EL (cell line): ENCODE measurements around the gene PRKCZ.

ENCODE experiments used
- DNase-seq: peaks from one replicate; pipeline ENCODE4 v3.0.0-alpha.2; 2016

The PRKCZ gene

DNA sequence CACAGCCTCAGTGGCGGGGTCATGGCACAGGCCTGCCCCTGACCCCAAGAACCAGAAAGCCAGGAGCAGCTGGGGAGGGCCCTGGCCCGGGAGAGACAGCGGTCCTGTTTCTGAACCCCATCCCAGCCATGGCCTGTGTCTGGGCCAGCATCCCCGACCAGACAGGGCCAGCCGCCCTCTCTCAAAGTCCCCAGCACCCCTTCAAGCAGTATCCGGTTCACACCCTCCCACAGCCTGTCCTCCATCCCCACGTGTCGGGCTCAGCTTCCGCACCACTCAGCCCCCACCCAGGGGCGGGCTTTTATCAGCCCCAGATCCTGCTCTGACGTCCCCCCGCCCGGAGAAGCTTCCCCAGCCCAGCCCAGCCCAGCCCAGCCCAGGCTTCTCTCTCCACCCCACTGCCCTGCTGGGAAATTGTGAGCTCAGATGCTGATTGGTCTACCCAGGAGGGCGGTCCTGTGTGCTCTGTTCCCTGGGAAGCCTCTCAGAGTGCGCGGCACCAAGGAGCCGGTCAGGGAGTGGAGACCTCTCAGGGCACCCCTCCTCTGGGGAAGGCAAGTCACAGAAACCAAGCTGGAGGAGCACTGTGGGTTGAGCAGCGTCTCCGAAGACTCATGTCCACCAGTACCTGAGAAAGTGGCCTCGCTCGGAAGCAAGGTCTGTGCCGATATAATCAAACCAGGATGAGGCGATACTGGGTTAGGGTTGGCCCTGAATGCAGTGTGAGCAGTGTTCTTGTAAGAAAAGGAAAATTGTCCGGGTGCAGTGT lies 149.0 kb downstream of the PRKCZ start:
- peak; percentile 93 for DNase-seq

GRCh38 chr1:2200308-2200943 lies 150.2 kb downstream of the PRKCZ start:
- DNase-seq = no peak

GRCh38 chr1:2201062-2201461 lies 150.9 kb downstream of the PRKCZ start:
- DNase-seq = no peak

DNA sequence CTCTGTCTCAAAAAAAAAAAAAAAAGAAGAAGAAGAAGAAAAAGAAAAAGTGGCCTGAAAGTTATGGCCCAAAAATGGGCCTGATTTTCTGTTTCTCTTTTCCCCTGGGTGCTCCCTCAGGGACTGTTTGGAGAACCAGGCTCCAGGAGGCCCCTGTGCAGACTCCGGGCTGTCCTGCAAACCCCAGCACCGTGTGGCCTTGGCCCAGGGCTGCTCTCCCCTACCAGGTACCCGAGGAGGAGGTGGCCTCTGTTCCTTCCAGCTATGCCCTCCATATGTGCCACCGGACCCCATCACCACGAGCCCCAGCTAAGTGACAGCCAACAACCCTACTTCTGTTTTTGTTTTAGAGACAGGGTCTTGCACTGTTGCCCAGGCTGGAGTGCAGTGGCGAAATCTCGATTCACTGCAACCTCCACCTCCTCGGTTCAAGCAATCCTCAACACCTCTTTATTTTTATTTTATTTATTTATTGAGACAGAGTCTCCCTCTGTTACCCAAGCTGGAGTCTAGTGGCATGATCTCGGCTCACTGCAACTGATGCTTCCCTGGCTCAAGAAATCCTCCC lies 151.9 kb downstream of the PRKCZ start:
- DNase-seq = no peak

DNA sequence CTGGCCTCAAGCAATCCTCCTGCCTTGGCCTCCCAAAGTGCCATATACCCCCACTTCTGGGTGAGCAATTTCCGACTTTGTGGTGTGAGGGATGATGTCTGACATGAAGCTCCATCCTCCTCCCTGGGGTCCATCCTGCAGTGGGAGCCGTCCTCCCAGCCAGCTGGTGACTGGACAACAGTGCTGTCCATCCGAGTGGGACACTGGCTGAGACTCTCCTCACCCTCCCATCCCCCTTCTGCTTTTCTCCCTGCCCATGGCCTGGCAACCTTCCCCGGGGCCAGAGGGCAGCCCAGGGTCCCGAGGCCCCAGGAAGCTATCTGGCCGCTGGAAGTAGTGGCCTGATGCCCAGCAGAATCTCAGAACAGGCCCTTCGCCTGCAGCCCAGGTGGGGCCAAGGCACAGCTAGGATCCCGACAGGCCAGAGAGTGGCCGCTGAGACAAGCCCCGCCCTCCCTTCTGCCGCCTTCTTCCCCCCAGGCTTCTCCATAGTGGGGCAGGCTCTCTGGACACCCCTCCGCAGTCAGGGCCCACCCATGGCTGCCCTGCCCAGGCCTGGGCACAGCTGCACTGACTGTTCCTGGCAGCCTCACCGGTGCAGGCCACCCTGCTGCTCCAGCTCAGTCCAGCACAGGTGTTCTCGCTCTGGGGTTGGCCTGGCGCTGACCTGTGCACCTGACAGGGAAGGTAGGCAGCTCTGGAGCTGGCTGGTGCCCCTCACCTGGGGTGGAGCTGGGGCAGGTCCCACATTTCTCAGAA lies 152.8 kb downstream of the PRKCZ start:
- no peak for DNase-seq

- DNase-seq = no peak
Observed at GRCh38 chr1:2203671-2204414, 153.6 kb downstream of the PRKCZ start.

DNA sequence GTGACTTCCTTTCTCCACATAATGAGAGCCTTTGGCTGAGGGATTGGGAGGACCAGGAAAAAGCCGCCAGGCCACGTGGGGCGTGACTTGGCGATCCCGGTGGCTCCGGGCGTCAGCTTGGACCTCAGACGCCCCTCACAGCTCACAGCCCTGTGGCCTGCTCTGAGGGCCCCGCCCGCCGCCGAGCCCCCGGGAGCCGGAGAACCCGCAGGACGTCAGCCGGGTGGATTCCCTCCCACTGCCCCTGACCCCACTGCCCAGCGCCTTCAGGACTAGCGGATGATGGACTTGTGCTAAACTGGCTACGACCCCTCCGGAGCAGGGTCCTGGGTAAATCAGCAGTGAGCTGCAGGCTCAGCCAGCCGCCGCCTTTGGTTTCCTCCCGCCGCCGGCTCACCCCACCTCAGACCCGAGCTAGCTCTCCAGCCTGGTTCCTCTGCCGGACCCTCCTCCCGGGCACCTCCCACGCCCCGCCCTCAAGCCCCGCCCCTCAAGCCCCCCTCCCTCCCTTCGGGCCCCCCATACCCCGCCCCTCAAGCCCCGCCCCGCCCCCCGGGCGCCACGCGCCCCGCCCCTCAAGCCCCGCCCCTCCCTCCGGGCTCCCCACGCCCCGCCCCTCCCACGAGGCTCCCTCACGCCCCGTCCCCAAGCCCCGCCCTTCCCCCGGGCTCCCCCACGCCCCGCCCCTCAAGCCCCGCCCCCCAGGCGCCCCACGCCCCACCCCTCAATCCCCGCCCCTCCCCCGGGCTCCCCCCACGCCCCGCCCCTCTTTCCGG lies 154.4 kb downstream of the PRKCZ start:
- DNase-seq = peak; percentile 78

DNA sequence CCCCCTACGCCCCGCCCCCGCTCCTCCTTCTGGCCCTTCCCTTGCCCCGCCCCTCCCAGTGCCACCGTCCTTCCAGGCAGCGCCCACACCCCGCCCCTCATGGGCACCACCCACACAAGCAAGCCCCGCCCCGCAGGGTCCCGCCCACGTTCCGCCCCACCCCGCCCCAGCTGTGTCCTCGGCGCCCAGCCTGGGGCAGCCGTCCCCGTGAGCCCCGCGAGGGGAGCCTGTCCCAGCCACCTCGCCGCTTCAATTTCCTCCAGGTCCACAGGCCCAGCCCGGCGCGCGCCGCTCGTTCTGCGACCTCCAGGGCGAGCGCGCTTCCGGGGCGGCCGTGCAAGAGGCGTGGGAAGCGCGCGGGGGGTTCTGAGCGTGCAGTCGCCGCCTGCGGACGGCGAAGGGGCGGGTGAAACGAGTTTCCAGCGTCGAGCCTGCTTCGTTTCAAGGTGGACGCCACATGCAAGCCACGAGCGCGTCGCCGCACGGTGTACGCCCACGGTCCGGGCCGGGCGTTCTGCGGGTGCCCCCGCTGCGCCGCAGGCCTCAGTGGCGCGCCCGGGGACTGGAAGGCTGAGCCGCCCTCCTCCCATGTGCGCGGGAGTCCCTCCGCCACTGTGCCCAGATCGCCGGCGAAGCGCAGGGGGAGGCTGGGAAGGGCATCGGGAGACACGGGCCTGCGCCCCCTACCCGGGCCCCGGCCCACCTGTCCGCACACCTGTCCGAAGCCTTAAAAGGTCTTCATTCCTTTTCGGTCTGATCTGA lies 155.2 kb downstream of the PRKCZ start:
- peak; percentile 92 for DNase-seq

DNA sequence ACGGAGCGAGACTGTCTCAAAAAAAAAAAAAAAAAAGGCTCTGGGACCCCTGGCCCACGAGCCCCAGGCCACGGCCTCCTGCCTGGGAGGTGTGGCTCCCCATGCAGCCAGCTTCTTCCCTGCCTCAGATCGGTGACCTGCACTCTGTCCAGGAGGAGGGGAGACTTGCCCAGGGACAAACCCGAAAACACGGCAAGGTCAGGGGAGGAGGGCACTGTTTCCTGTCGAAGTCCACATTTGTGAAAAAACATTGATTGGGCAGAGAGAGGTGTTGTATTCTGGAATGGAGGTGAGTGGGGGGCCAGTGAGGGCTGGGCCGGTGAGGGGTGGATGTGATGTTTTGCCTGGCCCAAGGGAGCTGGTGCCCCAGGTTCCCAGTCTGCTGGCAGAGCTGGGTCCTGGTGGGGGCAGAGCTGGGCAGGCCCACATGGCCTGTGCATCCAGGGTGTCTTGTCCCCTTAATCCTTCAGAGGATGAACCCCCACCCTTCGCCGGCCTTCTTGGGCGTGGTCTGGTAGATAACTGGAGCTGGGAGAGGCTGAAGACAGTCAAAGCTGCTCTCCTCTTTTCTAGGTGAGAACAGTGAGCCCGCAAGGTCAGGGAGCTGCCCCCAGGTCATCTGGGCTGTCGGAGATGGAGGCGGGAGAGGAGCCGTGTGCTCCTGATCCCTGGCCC lies 156.7 kb downstream of the PRKCZ start:
- DNase-seq = no peak

GRCh38 chr1:2208309-2209239 lies 158.4 kb downstream of the PRKCZ start:
- DNase-seq = peak; percentile 95

DNA sequence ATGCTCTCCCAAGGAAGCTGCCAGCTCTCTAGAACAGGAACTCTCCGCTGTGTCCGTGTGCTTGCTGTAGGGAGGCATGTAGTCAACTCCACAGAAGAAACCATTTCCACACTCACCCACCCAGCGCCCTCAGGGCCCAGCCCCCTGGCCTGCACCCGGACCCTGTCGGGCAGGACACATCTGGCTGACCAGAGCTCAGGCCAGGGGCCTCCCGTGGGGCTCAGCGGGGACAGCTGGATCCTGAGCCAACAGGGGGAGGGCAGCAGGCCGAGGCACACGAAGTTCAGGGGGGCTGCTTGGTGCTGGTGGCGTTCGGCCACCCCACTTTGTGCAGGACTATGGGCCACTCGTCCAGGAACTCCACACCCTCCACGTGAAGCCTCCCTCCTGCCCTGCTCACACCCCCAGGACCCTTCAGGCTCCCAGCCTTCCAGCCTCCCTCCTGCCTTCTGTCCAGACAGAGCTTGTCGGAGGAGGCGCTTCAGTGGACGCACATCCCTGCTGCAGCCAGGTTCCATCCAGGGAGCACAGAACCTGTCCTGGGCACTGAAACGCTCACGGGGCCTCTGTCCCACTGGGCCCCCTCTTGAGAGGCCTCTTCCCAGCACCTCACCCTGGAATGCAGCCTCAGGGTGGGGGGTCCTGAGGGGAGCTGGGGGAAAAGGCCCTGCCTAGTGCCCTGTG lies 159.3 kb downstream of the PRKCZ start:
- no peak for DNase-seq

- no peak for DNase-seq
Observed at GRCh38 chr1:2210084-2210653, 160.0 kb downstream of the PRKCZ start.

GRCh38 chr1:2210786-2211185 lies 160.6 kb downstream of the PRKCZ start:
- DNase-seq = no peak

- DNase-seq = no peak
Observed at GRCh38 chr1:2212274-2212531, 162.0 kb downstream of the PRKCZ start.

DNA sequence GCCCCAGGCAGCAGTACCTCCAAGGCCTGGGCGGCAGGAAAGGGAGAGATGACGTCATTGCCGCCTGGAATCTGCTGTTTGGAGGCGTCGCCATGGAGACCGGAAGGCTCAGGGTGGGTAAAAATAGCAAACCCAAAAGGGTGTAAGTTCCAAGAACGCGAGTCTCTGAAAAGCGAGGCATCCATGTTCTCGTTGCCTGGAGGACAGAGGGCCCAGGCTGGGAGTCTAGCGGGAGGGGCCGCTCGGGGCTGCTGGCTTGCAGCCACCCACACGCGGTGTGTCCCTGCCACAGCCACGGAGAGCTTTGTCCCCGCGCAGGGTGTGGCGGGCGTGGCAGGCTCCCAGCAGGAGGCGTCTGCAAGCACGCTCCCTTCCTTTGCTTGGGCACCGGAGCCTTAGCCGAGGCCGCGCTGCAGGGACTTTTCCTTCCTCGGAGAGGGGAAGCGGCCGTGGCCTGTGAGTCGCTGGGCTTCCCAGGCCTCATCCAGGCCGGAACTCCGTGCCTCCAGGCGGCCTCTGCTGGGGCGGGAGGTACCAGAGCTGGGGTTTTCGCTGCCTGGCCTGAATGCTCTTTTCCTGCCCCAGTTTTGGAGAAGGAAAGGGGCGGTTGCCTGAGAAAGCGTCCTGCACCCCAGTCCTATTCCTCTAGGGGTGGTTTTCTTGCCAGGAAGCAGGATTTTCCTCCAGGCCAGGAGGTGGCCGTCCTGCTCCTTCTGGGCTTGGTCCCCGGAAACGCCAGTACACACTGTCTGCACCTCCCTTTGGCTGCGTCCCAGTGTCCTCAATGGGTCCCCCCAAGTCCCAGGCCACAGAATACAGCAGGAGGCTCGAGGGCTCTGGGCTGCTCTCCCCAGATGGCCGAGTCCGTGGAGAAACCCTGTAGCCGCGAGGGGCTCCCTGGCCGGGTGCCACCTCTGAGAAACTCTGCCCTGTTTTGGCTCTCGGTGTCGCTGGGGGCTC lies 162.6 kb downstream of the PRKCZ start:
- peak; percentile 97 for DNase-seq

- peak; percentile 76 for DNase-seq
Observed at GRCh38 chr1:2213576-2214505, 163.6 kb downstream of the PRKCZ start.
